Measurements from ENCODE around the gene MICALL1.

MICALL1 gene

DNA sequence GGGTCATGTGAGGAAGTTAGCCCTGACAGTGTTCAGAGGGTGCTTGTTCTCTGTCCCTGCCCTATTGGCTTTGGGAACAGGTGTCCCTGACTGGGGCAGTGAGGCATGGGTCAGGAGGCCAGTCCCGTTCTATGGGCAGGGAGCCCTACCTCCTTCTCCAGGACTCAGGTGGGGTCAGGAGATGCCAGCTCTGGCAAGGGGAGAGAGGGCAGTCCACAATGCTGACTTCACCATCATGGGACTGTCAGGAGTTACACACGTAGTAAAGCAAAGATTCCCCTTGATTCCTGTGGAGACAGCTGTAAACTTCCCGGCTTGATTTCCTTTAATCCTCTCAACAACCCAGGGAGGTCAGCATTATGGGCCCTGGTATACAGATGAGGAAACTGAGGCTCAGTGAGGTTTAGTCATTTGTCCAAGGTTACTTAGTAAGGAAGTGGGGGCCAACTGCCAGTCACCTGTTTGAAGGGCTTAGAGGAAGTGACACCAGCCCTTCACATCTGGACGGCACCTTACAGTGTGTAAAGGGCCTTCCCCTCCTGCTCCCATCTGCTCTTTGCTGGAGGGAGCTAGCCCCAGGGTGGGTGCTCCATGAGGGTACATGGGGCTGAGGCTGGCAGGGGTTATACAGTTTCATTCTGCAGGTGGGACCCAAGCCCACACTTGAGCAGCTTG lies 11.9 kb downstream of the MICALL1 start:
- no peak for DNase-seq (ENCODE audit: low read depth, low spot score)
- ChIA-PET CTCF (interaction anchor here (1.2 to 17.8 kb wide), 2 partner anchors 8 to 14 kb away, joined by 5 to 159 read pairs; no protein-coding TSS in a partner anchor), POLR2A (no interaction called here)
- H3K4me3 ChIP-seq (ENCODE audit: low read depth, low read length), result no peak overlapping the region
- TF ChIP-seq, protein P1, sequence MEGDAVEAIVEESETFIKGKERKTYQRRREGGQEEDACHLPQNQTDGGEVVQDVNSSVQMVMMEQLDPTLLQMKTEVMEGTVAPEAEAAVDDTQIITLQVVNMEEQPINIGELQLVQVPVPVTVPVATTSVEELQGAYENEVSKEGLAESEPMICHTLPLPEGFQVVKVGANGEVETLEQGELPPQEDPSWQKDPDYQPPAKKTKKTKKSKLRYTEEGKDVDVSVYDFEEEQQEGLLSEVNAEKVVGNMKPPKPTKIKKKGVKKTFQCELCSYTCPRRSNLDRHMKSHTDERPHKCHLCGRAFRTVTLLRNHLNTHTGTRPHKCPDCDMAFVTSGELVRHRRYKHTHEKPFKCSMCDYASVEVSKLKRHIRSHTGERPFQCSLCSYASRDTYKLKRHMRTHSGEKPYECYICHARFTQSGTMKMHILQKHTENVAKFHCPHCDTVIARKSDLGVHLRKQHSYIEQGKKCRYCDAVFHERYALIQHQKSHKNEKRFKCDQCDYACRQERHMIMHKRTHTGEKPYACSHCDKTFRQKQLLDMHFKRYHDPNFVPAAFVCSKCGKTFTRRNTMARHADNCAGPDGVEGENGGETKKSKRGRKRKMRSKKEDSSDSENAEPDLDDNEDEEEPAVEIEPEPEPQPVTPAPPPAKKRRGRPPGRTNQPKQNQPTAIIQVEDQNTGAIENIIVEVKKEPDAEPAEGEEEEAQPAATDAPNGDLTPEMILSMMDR (IDR thresholded peaks at IDR 0.05; ENCODE audit: insufficient read depth, low read length, missing control alignments), result no peak

DNA sequence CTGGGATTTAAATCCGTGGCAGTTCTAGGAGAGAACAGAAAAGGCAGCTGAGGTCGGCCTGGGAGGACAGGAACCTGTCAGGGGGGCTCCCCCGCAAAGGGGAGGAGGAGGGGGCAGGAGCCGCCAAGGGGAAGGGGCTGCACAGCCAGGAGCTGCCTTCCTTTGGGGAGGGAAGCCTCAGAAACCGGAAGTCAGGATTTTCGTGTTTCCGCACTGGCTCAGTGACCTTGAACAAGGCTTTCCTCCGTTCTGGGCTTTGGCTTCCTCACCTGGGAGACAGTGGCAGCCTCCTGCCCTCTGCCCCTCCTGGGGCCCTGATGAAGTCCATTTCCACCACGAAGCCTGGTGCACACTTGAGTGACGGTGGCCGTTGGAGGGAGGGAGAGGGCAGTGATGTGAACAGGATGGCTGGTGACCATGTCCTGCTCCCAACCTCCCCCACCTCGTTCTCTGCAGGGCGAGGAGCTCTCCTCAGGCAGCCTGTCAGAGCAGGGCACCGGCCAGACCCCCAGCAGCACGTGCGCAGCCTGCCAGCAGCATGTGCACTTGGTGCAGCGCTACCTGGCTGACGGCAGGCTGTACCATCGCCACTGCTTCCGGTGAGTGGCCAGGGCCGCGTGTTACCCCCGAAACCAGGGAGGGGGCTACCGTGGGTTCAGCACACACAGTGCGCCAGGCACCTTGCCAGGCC lies 12.6 kb downstream of the MICALL1 start:
- ChIA-PET POLR2A (no interaction called here), CTCF (interaction anchor here (1.0 to 17.8 kb wide), 6 partner anchors 9 to 56 kb away, joined by 3 to 159 read pairs (median 5); partner anchors contain the start of gene MICALL1)
- H3K4me3 ChIP-seq (ENCODE audit: low read depth, low read length), result no peak overlapping the region
- no peak for DNase-seq (ENCODE audit: low read depth, low spot score)
- TF ChIP-seq, protein P1 (IDR thresholded peaks at IDR 0.05; ENCODE audit: insufficient read depth, low read length, missing control alignments), result no peak

DNA sequence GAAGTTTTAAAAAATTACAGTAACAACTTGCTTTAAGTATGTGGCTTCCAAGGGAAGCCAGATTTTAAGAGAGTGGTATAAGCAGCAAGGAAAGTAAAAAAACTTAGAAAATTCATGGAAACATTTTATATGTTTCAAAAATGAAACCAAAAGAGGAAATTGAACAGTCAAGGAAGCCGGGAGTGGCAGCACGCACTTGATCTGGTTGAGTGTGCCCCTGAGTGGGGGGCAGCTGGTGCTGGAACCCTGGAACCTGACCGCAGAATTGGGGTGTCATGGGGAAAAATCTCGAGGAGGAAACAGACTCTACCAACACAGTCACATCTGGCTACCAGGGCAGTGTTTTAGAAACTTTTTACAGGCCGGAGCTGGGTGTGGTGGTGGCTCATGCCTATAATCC lies 14.0 kb downstream of the MICALL1 start:
- TF ChIP-seq, protein P1 (IDR thresholded peaks at IDR 0.05; ENCODE audit: insufficient read depth, low read length, missing control alignments), result no peak
- ChIA-PET CTCF (interaction anchor here (1.2 to 17.8 kb wide), 3 partner anchors 12 to 57 kb away, joined by 5 to 159 read pairs (median 5); no protein-coding TSS in a partner anchor), POLR2A (interaction anchor here (0.7 kb wide), 1 partner anchor 70 kb away, joined by 4 read pairs; no protein-coding TSS in a partner anchor)
- no peak for DNase-seq (ENCODE audit: low read depth, low spot score)
- no peak overlapping the region for H3K4me3 ChIP-seq (ENCODE audit: low read depth, low read length)

DNA sequence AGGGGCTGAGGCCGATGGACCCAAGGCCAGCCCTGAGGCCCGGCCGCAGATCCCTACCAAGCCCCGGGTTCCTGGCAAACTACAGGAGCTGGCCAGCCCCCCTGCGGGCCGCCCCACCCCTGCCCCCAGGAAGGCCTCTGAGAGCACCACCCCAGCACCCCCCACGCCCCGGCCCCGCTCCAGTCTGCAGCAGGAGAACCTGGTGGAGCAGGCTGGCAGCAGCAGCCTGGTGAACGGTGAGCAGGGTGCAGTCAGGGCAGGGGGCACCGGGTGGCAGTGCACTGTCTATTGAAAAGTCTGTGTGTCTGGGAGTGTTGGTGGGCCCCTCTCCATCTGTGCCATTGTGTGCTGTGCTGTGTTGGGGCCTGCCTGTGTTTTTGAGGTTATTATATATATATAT lies 16.1 kb downstream of the MICALL1 start:
- ChIA-PET POLR2A (no interaction called here), CTCF (interaction anchor here (1.2 to 5.2 kb wide), 3 partner anchors 11 to 35 kb away, joined by 3 to 27 read pairs (median 4); partner anchors contain the start of gene MICALL1)
- H3K4me3 ChIP-seq (ENCODE audit: low read depth, low read length), result no peak overlapping the region
- DNase-seq (ENCODE audit: low read depth, low spot score), result no peak
- TF ChIP-seq, protein P1 (IDR thresholded peaks at IDR 0.05; ENCODE audit: insufficient read depth, low read length, missing control alignments), result no peak

DNA sequence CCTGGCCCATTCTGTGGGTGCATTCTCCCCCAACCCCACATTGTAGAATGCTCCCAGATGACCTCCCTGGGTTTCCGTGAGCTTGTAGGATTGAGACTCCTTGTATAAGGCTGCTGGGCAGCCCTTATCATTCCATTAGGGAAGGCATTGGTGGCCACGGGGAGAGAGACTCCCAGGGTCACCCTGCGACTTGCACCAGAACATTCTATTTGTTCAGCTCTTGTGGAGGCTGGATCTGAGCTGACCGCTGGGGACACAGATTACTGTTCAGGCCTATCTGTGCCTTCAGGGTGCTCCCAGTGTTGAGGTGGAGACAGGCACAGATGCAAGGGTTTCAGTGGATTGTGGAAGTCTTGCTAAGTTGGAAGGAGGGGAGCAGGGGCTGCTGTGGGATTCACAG lies 17.8 kb downstream of the MICALL1 start:
- ChIA-PET CTCF (interaction anchor here (1.5 to 5.2 kb wide), 4 partner anchors 8 to 36 kb away, joined by 3 to 27 read pairs (median 8); partner anchors contain the start of gene MICALL1), POLR2A (no interaction called here)
- TF ChIP-seq, protein P1 (IDR thresholded peaks at IDR 0.05; ENCODE audit: insufficient read depth, low read length, missing control alignments), result no peak
- DNase-seq (ENCODE audit: low read depth, low spot score), result no peak
- no peak overlapping the region for H3K4me3 ChIP-seq (ENCODE audit: low read depth, low read length)

Measured in AG04449 (cell line).